DOHH2 (cell line): Measurements from ENCODE around the gene POGLUT2.

Experiments used
- H3F3A ChIP-seq: fragments of 200-600 bp; sonication (generic), shearing (Covaris generic); 2 replicates; pipeline ENCODE4 v1.6.0; 2016; ENCODE audit warnings: antibody characterized with exemption, mild to moderate bottlenecking; ENCODE audit not compliant: control insufficient read depth, insufficient read depth
- H3K27ac ChIP-seq: fragments of 200-600 bp; sonication (generic); 2 replicates; pipeline ENCODE4 v1.5.1; 2014; ENCODE audit warnings: low read depth, mild to moderate bottlenecking, low read length, moderate library complexity
- H3K27me3 ChIP-seq: fragments of 200-600 bp; sonication (generic); 2 replicates; pipeline ENCODE4 v1.6.1; 2014; ENCODE audit warnings: mild to moderate bottlenecking, low read length, mixed read lengths; ENCODE audit not compliant: control insufficient read depth
- H3K36me3 ChIP-seq: fragments of 200-600 bp; sonication (generic); 2 replicates; pipeline ENCODE4 v1.6.1; 2014; ENCODE audit warnings: mild to moderate bottlenecking, low read length, moderate library complexity, mixed read lengths; ENCODE audit not compliant: control insufficient read depth
- H3K4me1 ChIP-seq: fragments of 200-600 bp; sonication (generic); 2 replicates; pipeline ENCODE4 v1.6.1; 2014; ENCODE audit warnings: mild to moderate bottlenecking, low read length, mixed read lengths; ENCODE audit not compliant: control insufficient read depth
- H3K4me2 ChIP-seq: fragments of 200-600 bp; sonication (generic); 2 replicates; pipeline ENCODE4 v1.6.0; 2014; ENCODE audit warnings: mild to moderate bottlenecking, low read length, moderate library complexity
- H3K4me3 ChIP-seq: fragments of 200-600 bp; sonication (generic); 2 replicates; pipeline ENCODE4 v1.5.1; 2014; ENCODE audit warnings: mild to moderate bottlenecking, low read length, mixed read lengths
- H3K79me2 ChIP-seq: fragments of 200-600 bp; sonication (generic); 2 replicates; pipeline ENCODE4 v1.6.1; 2014; ENCODE audit warnings: mild to moderate bottlenecking, low read length, mixed read lengths; ENCODE audit not compliant: control insufficient read depth
- H3K9me2 ChIP-seq: fragments of 200-600 bp; sonication (generic); replicated peaks from 2 replicates; pipeline ENCODE4 v1.6.1; 2014; ENCODE audit warnings: mild to moderate bottlenecking, low read length, mixed read lengths; ENCODE audit not compliant: control insufficient read depth
- H3K9me3 ChIP-seq: fragments of 200-600 bp; sonication (generic); 2 replicates; pipeline ENCODE4 v1.6.1; 2014; ENCODE audit warnings: antibody characterized with exemption, low read length, mixed read lengths; ENCODE audit not compliant: control insufficient read depth, insufficient read depth
- H4K20me1 ChIP-seq: fragments of 200-600 bp; sonication (generic); 2 replicates; pipeline ENCODE4 v1.6.0; 2014; ENCODE audit warnings: low read depth, mild to moderate bottlenecking, antibody characterized with exemption, low read length, moderate library complexity; ENCODE audit not compliant: control insufficient read depth, insufficient read depth
- CTCF ChIP-seq: fragments of 200-600 bp; sonication (generic); IDR thresholded peaks from one replicate; pipeline ENCODE4 v1.5.1; 2014; ENCODE audit warnings: antibody characterized with exemption, mild to moderate bottlenecking, low read depth, low read length; ENCODE audit not compliant: poor library complexity, severe bottlenecking
- EZH2phosphoT487 ChIP-seq: fragments of 200-600 bp; sonication (generic); IDR thresholded peaks from 2 replicates; pipeline ENCODE4 v1.6.1; 2017; ENCODE audit warnings: borderline replicate concordance, mild to moderate bottlenecking, antibody characterized with exemption, low read length, moderate library complexity, mixed read lengths

Gene POGLUT2

DNA sequence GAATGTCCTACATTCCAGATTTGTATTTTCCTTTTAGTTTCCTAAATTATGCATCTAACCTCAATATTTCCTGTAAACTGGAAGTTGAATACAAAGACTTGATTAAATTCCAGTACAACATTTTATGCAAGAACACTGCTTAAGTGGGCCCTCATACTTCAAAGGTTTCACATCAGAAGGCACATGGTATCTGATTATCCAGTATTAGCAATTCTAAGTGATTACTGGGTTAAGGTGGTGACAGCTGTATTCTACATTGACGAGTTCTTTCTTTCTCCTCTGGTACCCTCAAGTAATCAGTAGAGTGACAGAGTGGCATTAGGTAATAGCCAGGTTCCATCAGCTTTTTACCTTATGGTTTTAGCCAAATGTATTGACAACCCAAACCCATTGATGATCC lies 18.5 kb upstream of the POGLUT2 start:
- Histone ChIP-seq H3K4me1 (peaks cover 7% of the 10 kb centered on the region), H3K9me2 (no peaks in the 10 kb centered on the region), H3F3A (no peaks in the 10 kb centered on the region), H3K9me3 (no peaks in the 10 kb centered on the region), H3K4me2 (no peak overlapping the region), H3K27ac (no peak overlapping the region), H3K36me3 (peaks cover 23% of the 10 kb centered on the region), H4K20me1 (no peaks in the 10 kb centered on the region), H3K4me3 (no peak overlapping the region), H3K79me2 (peaks cover 20% of the 10 kb centered on the region), H3K27me3 (no peaks in the 10 kb centered on the region)
- TF ChIP-seq EZH2phosphoT487 (no peak), CTCF (no peak)

GRCh38 chr13:102816708-102817107 lies 17.9 kb upstream of the POGLUT2 start:
- H3K36me3 ChIP-seq = peaks cover 18% of the 10 kb centered on the region

DNA sequence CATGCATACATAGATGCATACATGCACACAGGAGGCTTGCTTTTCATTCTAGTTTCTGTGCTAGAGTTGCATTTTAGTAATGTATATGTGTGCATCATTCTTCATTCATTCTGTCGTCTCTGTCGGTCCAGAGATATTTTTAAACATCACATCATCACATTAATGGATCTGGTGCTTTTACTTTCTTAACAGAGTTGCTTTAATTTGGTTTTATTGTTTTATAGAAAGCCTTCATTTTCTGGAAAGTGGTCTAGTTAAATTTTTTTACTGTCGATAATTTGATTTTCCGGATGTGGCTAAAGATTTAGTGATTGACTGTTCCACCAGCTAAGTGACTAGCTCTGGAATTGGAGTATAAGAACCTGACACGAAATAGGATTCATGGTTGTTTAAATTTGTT lies 17.0 kb upstream of the POGLUT2 start:
- Histone ChIP-seq H3K79me2 (peaks cover 24% of the 10 kb centered on the region), H3K4me3 (no peak overlapping the region), H3K9me2 (no peaks in the 10 kb centered on the region), H3K9me3 (no peaks in the 10 kb centered on the region), H3K4me1 (peaks cover 9% of the 10 kb centered on the region), H3K36me3 (peaks cover 20% of the 10 kb centered on the region), H3K4me2 (no peak overlapping the region), H3K27me3 (no peaks in the 10 kb centered on the region), H4K20me1 (no peaks in the 10 kb centered on the region), H3K27ac (no peak overlapping the region), H3F3A (no peaks in the 10 kb centered on the region)
- TF ChIP-seq CTCF (no peak), EZH2phosphoT487 (no peak)

More at GRCh38 chr13:102816708-102817107, 17.9 kb upstream of the POGLUT2 start:
- H3K4me2 ChIP-seq = no peak overlapping the region
- no peak for TF ChIP-seq CTCF
- H3K27me3 ChIP-seq = no peaks in the 10 kb centered on the region
- peaks cover 9% of the 10 kb centered on the region for H3K4me1 ChIP-seq
- no peaks in the 10 kb centered on the region for H4K20me1 ChIP-seq
- H3K79me2 ChIP-seq = peaks cover 24% of the 10 kb centered on the region
- no peaks in the 10 kb centered on the region for H3K9me2 ChIP-seq
- no peak overlapping the region for H3K4me3 ChIP-seq
- H3K27ac ChIP-seq = no peak overlapping the region
- no peaks in the 10 kb centered on the region for H3F3A ChIP-seq
- no peaks in the 10 kb centered on the region for H3K9me3 ChIP-seq

DNA sequence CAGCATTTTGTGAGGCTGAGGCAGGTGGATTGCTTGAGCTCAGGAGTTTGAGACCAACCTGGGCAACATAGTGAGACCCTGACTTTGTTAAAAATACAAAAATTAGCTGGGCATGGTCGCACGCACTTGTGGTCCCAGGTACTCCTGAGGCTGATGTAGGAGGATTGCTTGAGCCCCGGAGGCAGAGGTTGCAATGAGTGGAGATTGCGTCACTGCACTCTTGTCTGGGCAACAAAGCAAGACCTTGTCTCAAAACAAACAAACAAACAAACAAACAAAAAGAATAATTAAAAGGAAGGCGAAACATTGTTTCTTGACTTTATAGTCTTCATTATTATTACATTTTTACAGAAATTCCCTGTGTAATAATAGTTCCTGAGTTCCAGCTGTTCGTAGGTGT lies 16.0 kb upstream of the POGLUT2 start:
- Histone ChIP-seq H3K27ac (no peak overlapping the region), H3K4me2 (no peak overlapping the region), H4K20me1 (no peaks in the 10 kb centered on the region), H3K36me3 (peaks cover 15% of the 10 kb centered on the region), H3K9me2 (no peaks in the 10 kb centered on the region), H3K79me2 (peaks cover 24% of the 10 kb centered on the region), H3K4me3 (no peak overlapping the region), H3F3A (no peaks in the 10 kb centered on the region), H3K27me3 (no peaks in the 10 kb centered on the region), H3K4me1 (peaks cover 9% of the 10 kb centered on the region), H3K9me3 (no peaks in the 10 kb centered on the region)
- TF ChIP-seq CTCF (no peak), EZH2phosphoT487 (no peak)
